ENCODE measurements around the gene LALBA.
"Not testable (repeated sequence)": the region's sequence is repeated elsewhere in the genome, so short reads cannot be mapped to it uniquely, and the experiment has no call there.

LALBA gene

GRCh38 chr12:48527891-48528670, 41.8 kb downstream of the LALBA start:
- DNase-seq = no peak

GRCh38 chr12:48525332-48525731, 44.5 kb downstream of the LALBA start, which contains the start of gene OR8S1:
Gene OR8S1 (plus strand): TSS chr12:48525632. CDS start chr12:48525632, 0 bp downstream.
- no peak for DNase-seq

- DNase-seq = not testable (repeated sequence)
Measured at GRCh38 chr12:48520381-48520780, 49.5 kb downstream of the LALBA start.
